K562 (cell line): ENCODE measurements around the gene POR. TPM values are rescaled to one million over a fixed set of nuclear protein-coding genes. Genes with fewer than 3 reads are reported as not detected.

Experiments
- CHCHD3 ChIP-seq: fragments of 250-450 bp; sonication (Bioruptor Pico); IDR thresholded peaks from 2 replicates; pipeline ENCODE4 v2.1.2; 2022; ENCODE audit warnings: mild to moderate bottlenecking
- COPS2 ChIP-seq: fragments of 450-650 bp; conservative IDR thresholded peaks from 2 replicates; pipeline ENCODE4 v1.6.1; 2016; ENCODE audit warnings: mild to moderate bottlenecking, moderate library complexity
- KLF6 ChIP-seq: fragments of 250-450 bp; sonication (Bioruptor Pico); IDR thresholded peaks from 2 replicates; pipeline ENCODE4 v1.4.0; 2020; ENCODE audit warnings: mild to moderate bottlenecking, moderate library complexity, borderline replicate concordance
- MAZ ChIP-seq, 2 experiments: fragments of 450-650 bp in 1 of 2; sonication (generic) in 1 of 2; formaldehyde crosslinking; IDR thresholded peaks in 1 of 2; conservative IDR thresholded peaks in 1 of 2; 2 replicates each; pipeline versions ENCODE4 v1.4.0 to v1.5.0; 2020; ENCODE audit warnings: mild to moderate bottlenecking in 1 of 2, missing genetic modification reagents in 1 of 2
- RB1 ChIP-seq: fragments of 450-650 bp; IDR thresholded peaks from 2 replicates; pipeline ENCODE4 v1.6.1; 2017; ENCODE audit warnings: low read depth, mild to moderate bottlenecking
- SP1 ChIP-seq: sonication (generic); formaldehyde crosslinking; IDR thresholded peaks from 2 replicates; pipeline ENCODE4 v1.8.1; 2022; ENCODE audit warnings: mild to moderate bottlenecking, missing genetic modification reagents
- SUPT5H ChIP-seq: fragments of 450-650 bp; IDR thresholded peaks from 2 replicates; pipeline ENCODE4 v1.6.1; 2016
- ZNF263 ChIP-seq: sonication (generic); formaldehyde crosslinking; IDR thresholded peaks from 2 replicates; pipeline ENCODE4 v1.8.0; 2022; ENCODE audit warnings: mild to moderate bottlenecking, missing genetic modification reagents, borderline replicate concordance
- polyA plus RNA-seq, 8 experiments: library from polyadenylated mRNA; depleted of rRNA in 4 of 8; stranded (reverse) in 5 of 8; unstranded in 3 of 8; fragments of >200 nt; fragmentation: Nextera tagmentation in 2 of 8; fragmentation: Illumina TruSeq in 1 of 8; extraction: Ambion mirVana in 2 of 8; extraction: Trizol in 1 of 8; gene quantifications; 2 replicates each; pipeline versions ENCODE4 v1.2.1 to v1.2.3, GENCODE V29; 2011 to 2014; ENCODE audit warnings: inconsistent platforms in 1 of 8, missing spikeins in 1 of 8
- total RNA-seq, 7 experiments: library from RNA; depleted of rRNA in 6 of 7; stranded (reverse); fragments of >200 nt in 6 of 7; fragmentation: Illumina TruSeq in 2 of 7; extraction: Trizol in 2 of 7; gene quantifications; 2 replicates each; pipeline versions ENCODE4 v1.2.1 to v1.2.3, GENCODE V29; 2011 to 2021; ENCODE audit warnings: low replicate concordance in 1 of 7
- TF ChIP-seq, protein P1 (sequence below), 3 experiments: fragments of 200-800 bp in 1 of 3; fragments of 250-450 bp in 1 of 3; fragments of 450-650 bp in 1 of 3; sonication (Bioruptor Pico) in 1 of 3; sonication (Bioruptor generic) in 1 of 3; formaldehyde crosslinking in 1 of 3; IDR thresholded peaks; 2 replicates each; pipeline versions ENCODE4 v1.6.1 to v1.8.0; 2016 to 2022; ENCODE audit warnings: mild to moderate bottlenecking in 2 of 3, missing genetic modification characterization in 2 of 3, missing compliant biosample characterization in 1 of 3, moderate library complexity in 1 of 3
- TF ChIP-seq, protein P2 (sequence below): fragments of 250-450 bp; sonication (Bioruptor Pico); IDR thresholded peaks from 2 replicates; pipeline ENCODE4 v1.4.0; 2020; ENCODE audit warnings: mild to moderate bottlenecking, moderate library complexity
- TF ChIP-seq, protein P3 (sequence below): fragments of 250-450 bp; sonication (Bioruptor Pico); IDR thresholded peaks from 2 replicates; pipeline ENCODE4 v1.8.0; 2021; ENCODE audit warnings: mild to moderate bottlenecking, moderate library complexity
- TF ChIP-seq, protein P4 (sequence below): fragments of 250-450 bp; sonication (Bioruptor Pico); IDR thresholded peaks from 2 replicates; pipeline ENCODE4 v1.5.1; 2021; ENCODE audit warnings: mild to moderate bottlenecking

POR gene
- total and polyA plus RNA-seq, 9 of the 15 experiments (the other 6 are each of a cell fraction or from before 2014, with no cell fraction given) = 4.7 to 142 (median 40.8) TPM

DNA sequence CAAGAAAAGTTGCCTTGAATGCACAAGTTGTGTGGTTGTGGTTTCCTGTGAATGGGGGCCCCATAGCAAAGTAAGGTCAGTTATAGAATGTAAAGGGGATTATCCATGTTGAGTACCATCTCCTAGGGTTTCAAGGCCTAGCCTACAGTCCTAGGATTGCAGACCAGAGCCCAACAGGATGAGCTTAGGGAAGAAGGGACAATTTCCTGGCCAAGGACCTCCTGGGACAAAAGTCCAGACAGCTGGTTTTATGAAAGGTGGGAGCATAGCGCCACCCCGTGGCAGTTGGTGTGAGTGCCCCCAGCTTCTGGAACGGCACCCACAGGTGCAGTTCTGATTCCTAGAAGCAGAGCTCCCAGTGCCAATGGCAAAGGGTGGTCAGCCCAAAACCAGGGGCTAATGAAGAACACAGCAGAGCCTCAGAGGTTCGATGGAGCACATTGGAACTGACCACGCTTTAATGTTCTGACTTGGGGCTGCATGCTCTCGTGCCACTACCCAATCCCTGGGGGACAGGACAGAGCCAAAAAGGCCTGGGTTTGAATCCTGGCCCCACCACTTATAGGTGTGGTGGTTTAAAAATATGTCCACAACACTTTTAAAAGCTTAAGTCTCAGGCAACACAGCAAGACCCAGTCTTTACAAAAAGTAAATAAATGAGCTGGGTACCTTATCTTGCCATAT, 105.2 kb downstream of the POR start (continued):
- TF ChIP-seq, protein P1, sequence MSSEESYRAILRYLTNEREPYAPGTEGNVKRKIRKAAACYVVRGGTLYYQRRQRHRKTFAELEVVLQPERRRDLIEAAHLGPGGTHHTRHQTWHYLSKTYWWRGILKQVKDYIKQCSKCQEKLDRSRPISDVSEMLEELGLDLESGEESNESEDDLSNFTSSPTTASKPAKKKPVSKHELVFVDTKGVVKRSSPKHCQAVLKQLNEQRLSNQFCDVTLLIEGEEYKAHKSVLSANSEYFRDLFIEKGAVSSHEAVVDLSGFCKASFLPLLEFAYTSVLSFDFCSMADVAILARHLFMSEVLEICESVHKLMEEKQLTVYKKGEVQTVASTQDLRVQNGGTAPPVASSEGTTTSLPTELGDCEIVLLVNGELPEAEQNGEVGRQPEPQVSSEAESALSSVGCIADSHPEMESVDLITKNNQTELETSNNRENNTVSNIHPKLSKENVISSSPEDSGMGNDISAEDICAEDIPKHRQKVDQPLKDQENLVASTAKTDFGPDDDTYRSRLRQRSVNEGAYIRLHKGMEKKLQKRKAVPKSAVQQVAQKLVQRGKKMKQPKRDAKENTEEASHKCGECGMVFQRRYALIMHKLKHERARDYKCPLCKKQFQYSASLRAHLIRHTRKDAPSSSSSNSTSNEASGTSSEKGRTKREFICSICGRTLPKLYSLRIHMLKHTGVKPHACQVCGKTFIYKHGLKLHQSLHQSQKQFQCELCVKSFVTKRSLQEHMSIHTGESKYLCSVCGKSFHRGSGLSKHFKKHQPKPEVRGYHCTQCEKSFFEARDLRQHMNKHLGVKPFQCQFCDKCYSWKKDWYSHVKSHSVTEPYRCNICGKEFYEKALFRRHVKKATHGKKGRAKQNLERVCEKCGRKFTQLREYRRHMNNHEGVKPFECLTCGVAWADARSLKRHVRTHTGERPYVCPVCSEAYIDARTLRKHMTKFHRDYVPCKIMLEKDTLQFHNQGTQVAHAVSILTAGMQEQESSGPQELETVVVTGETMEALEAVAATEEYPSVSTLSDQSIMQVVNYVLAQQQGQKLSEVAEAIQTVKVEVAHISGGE (CRISPR knock-in tag; IDR thresholded peaks at IDR 0.05) = no peak
- no peak for TF ChIP-seq ZNF263 (CRISPR knock-in tag)
- TF ChIP-seq RB1 = peak; percentile 52; the same call in 1 of the 2 replicates
- TF ChIP-seq KLF6 (CRISPR knock-in tag) = 0 out of 2 replicates have a peak, but pooled peaks have one; percentile 15
- peak; percentile 41; the same call in 1 of the 2 replicates for TF ChIP-seq SP1 (CRISPR knock-in tag)
- TF ChIP-seq, protein P2, sequence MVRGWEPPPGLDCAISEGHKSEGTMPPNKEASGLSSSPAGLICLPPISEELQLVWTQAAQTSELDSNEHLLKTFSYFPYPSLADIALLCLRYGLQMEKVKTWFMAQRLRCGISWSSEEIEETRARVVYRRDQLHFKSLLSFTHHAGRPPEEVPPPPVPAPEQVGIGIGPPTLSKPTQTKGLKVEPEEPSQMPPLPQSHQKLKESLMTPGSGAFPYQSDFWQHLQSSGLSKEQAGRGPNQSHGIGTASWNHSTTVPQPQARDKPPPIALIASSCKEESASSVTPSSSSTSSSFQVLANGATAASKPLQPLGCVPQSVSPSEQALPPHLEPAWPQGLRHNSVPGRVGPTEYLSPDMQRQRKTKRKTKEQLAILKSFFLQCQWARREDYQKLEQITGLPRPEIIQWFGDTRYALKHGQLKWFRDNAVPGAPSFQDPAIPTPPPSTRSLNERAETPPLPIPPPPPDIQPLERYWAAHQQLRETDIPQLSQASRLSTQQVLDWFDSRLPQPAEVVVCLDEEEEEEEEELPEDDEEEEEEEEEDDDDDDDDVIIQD = no peak
- TF ChIP-seq SUPT5H = no peak
- TF ChIP-seq COPS2 = no peak
- peak; percentile 50 to 73; a peak in 2 of 4 replicates for TF ChIP-seq MAZ (CRISPR knock-in tag; conservative IDR thresholded peaks at IDR 0.05 in 1 of 2, IDR thresholded peaks at IDR 0.05 in 1 of 2)
- no peak for TF ChIP-seq CHCHD3 (CRISPR knock-in tag)
- TF ChIP-seq, protein P3, sequence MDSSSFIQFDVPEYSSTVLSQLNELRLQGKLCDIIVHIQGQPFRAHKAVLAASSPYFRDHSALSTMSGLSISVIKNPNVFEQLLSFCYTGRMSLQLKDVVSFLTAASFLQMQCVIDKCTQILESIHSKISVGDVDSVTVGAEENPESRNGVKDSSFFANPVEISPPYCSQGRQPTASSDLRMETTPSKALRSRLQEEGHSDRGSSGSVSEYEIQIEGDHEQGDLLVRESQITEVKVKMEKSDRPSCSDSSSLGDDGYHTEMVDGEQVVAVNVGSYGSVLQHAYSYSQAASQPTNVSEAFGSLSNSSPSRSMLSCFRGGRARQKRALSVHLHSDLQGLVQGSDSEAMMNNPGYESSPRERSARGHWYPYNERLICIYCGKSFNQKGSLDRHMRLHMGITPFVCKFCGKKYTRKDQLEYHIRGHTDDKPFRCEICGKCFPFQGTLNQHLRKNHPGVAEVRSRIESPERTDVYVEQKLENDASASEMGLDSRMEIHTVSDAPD (CRISPR knock-in tag) = no peak
- TF ChIP-seq, protein P4, sequence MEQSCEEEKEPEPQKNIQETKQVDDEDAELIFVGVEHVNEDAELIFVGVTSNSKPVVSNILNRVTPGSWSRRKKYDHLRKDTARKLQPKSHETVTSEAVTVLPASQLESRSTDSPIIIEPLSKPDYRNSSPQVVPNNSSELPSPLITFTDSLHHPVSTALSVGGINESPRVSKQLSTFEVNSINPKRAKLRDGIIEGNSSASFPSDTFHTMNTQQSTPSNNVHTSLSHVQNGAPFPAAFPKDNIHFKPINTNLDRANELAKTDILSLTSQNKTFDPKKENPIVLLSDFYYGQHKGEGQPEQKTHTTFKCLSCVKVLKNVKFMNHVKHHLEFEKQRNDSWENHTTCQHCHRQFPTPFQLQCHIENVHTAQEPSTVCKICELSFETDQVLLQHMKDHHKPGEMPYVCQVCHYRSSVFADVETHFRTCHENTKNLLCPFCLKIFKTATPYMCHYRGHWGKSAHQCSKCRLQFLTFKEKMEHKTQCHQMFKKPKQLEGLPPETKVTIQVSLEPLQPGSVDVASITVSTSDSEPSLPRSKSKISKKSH (CRISPR knock-in tag) = no peak
